NCI-H2227 treated with DMSO at 0.1 percent for 48 hours (cell line): ENCODE results near the gene C1orf50.

Experiments
- DNase-seq: peaks from one replicate; lab custom pipeline; 2025; lab: John Stamatoyannopoulos, UW

The C1orf50 gene

GRCh38 chr1:42759114-42759513 lies 7.9 kb upstream of the C1orf50 start:
- DNase-seq, result no peak

DNA sequence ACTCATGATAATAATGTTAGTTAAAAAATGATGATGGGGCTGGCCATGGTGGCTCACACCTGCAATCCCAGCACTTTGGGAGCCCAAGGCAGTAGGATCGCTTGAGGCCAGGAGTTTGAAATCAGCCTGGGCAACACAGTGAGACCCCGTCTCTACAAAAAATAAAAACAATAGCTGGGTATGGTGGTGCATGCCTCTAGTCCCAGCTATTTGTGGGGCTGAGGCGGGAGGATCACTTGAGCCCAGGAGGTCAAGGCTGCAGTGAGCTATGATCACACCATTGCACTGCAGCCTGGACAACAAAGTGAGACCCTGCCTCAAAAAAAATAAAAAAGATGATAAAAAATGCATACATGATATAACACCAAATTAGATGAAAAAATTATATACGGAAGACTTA lies 5.5 kb upstream of the C1orf50 start:
- DNase-seq, result no peak

GRCh38 chr1:42762269-42762668 lies 4.8 kb upstream of the C1orf50 start:
- no peak for DNase-seq

DNA sequence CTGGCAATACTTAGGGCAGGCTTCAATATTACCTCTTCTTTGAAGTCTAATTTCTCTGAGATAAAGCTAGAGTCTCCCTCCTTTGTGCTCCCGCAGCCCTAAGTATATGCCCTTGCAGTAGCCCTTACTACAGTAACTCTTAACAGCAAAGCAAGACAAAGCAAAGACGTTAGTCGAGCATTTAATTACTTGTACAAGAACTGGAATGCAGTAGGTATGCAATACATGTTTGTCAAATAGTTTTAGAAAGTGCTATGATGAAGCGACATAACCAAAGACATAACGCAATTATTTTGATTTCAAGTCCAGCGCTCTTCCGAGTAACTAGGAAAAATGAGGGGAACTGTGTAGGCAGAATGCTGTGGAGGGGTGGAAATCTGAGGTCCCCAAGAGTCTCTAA lies 1.8 kb upstream of the C1orf50 start:
- no peak for DNase-seq

- DNase-seq, result peak; percentile 44
Observed at GRCh38 chr1:42765832-42766740, 963 bp upstream of the C1orf50 start.

DNA sequence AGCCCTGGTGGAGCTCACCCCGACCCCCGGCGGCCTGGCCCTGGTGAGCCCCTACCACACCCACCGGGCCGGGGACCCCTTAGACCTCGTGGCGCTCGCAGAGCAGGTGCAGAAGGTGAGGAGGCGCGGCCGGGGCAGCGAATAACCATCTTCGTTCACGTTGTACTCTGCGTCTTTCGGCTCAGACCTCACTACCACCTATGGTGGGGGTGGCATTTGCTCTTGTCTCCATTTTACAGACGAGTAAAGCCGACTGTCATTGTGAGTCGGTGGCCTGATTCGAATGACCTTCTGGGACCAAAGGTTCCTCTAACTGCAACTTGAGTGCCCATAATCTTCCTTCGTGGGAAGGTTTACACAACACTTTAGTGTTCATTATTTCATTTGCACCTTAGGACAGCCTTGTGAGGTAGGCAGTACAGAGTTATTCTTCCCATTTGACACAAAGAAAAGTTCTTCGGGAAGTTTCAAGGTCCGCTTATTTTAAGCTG lies 506 bp downstream of the C1orf50 start:
- DNase-seq, result no peak

GRCh38 chr1:42768172-42768571 lies 1.1 kb downstream of the C1orf50 start:
- DNase-seq, result no peak

DNA sequence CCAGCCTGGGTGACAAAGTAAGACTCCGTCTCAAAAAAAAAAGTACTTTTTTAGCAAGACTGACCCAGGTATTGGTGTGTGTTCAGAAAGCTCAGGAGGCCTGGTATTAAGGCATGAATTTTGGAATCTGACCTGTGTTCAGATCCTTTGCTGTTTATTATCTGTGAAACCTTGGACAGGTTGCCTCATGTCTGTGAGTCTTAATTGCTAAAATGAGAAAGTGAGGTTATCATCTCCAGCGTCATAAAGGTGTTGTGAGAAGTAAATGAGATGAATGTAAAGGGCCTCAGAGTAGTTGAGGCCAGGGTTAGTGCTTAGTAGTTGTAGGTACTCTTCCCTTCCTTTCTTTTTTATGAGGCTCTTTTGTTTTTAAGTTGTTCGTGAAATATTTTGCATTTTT lies 2.8 kb downstream of the C1orf50 start:
- no peak for DNase-seq

DNA sequence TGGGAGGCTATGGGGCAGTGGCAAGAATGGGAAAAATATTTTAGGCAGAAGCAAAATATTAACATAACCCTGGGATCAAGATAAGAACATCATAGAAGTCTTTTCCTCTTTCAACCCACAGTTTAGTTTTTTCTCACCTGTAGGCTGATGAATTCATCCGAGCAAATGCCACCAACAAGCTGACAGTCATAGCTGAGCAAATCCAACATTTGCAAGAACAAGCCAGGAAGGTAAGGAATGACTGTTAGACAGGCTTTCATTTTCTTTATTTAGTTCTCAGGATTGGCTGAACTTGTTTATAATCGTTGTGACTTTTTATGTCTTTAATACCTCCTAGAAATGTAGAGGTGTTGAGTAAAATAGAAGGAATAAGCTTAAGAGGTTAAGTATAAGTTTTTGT lies 6.4 kb downstream of the C1orf50 start:
- DNase-seq, result no peak

- DNase-seq, result no peak
Observed at GRCh38 chr1:42774928-42775526, 8.0 kb downstream of the C1orf50 start.

GRCh38 chr1:42776502-42776901 lies 9.5 kb downstream of the C1orf50 start:
- no peak for DNase-seq

GRCh38 chr1:42777852-42778251 lies 10.8 kb downstream of the C1orf50 start:
- DNase-seq, result peak; percentile 8

GRCh38 chr1:42779725-42780124 lies 12.7 kb downstream of the C1orf50 start:
- no peak for DNase-seq

GRCh38 chr1:42780176-42780575 lies 13.1 kb downstream of the C1orf50 start:
- no peak for DNase-seq

DNA sequence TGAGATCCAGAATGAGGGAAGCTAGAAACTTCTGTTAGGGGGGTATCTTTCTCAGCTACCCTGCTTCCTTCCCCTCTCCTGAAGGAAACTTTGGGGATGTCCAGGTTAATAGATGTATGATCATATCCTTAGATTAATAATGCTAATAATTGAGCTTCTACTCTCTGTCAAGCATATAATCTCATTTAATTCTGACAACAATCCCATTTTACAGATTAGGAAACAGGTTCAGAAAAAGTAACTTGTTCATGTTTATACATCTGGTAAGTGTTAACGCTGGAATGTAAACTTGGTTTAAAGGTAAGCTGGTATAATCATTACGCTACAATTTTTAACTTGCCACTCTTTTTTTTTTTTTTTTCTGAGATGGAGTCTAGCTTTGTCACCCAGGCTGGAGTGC lies 16.0 kb downstream of the C1orf50 start:
- DNase-seq, result no peak

DNA sequence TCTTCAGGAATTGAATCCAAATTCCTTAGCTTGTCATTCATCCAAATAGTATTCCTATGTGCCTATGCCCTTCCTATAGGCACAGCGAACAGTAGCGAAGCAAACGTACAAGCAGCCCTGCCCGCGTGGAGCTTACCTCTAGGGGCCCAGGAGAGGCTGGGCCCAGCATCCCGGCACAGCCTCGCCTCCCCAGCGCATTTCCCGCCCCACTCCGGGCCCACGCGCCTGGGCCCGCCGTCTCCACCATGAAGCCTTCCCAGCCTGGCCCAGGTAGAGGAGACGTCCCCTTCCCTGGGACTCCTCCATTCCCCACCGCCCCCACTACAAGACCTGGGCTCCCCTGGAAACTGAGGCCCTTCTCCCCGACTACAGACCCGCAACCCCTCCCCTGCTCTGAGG lies 17.5 kb downstream of the C1orf50 start:
- no peak for DNase-seq

DNA sequence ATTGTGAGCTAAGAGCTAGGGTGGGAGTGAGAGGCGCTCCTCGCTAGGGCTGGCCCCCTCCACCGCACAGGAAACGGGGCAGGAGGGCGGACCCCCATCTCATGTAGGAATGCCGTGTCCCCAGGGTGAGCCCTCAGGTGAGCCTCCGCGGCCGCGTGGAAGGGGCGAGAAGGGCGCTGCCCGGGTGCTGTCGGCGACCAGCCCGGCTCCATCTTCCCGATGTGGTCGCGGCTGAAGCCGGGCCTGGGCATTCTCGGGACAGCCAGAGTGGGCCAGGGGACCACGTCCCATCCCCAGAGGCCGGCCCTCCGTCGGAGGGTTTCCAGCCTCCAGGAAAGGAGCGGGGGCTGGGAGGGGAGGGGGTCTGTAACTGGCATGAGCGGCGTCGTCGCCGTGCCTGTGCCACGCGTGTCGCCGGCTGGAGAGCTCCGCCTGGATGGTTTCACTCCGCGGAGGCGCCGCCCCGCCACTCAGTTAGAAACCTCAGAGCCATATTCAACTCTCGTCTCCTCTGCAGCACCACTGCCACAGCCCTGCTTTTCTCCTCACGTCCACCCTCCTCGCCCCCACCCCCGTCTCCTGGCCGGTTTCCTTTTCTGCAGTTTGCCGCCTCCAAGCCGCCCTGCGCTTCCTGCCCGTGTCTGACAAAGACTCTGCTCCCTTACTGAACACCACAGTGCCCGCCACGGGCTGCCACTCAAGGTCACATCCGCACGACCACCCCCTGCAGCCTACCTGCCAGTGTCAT lies 18.1 kb downstream of the C1orf50 start, which contains the start of gene TMEM269:
Gene TMEM269, plus strand, starts transcription at position 46 of the 748 bp plus-strand sequence. CDS start 4,903 bp downstream, outside the sequence.
- DNase-seq, result no peak

DNA sequence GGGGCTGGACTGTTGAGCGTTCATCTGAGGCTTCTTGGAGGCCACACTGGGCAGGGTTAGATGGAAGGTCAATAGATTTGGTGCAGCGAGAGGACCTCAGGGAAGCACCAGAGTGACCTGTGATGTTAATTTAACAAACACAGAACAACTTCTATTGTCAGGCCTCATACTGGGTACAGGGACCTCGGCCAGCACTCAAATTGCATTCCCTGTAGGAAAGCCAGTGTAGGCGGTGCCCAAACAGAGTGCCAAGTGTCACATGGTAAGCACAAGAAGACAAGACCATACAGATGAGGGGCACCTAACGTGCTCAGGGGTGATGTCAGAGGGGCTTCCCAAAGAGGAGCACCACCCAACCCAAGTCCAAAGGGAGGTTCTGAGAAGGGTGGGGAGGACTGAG lies 19.0 kb downstream of the C1orf50 start:
- DNase-seq, result no peak

DNA sequence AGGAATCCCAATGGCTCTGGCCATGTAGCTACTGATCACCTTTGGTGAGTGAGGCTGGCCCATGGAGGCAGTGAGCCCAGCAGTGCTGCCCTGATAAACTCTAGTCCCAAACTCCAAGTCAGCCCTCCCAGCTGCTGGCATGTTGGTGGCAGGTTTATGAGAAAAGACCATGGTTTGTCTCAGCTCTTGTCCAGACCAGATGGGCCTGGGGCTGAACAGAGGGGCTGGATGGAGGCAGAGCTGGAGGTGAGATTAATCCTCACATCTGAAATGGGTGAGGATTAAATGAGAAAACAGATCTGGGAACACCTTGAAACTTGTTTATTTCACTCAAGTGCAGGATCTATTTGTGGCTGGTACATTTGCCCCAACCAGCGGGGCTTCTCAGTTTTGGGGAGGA lies 21.0 kb downstream of the C1orf50 start:
- DNase-seq, result no peak

DNA sequence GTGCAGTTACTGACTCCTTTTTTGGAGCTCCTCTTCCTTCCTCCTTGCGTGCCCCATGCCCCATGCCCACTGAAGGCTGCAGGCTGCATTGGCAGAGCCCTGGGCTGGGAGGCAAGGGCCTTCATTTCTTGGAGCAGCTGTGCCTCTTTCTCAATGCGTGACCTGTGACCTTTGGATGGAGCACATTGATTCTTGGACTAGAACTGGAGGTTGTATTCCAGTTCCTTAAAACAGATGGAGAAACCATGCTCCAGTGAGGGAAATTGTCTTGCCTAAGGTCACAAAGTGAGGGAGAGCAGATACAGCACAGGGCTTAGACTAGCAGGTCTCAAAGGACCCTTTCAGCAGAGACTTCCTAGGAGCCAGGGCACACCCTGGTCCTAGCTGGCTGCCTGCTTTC lies 26.8 kb downstream of the C1orf50 start:
- DNase-seq, result no peak

DNA sequence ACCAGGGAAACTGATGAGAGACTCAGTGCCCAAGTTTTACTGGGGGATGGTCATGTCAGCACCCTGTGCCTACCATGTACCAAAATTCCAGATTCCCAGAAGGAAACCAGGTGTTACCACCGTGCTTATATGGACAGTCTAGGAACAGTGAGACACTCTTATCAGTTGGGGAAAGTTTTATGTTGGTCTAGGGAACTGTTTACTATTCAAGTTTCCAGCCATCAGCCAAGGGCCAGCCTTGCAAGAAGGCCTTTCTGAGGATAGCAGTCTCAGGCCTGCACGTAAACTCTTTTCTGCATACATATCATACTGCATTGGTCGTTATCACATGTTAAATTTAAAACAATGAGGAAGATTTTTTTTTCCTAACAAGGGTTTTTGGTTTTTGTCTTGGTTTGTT lies 30.4 kb downstream of the C1orf50 start:
- DNase-seq, result no peak

- no peak for DNase-seq
Observed at GRCh38 chr1:42797979-42798378, 30.9 kb downstream of the C1orf50 start.
